ENCODE data around the gene CYP2U1. TPM values are rescaled to one million over a fixed set of nuclear protein-coding genes. Genes with fewer than 3 reads are reported as not detected.
"Not testable (repeated sequence)": the region's sequence is repeated elsewhere in the genome, so short reads cannot be mapped to it uniquely, and the experiment has no call there.

The CYP2U1 gene
- total RNA-seq, 2 experiments from 2014 or later, result 1.5 to 1.8 TPM

DNA sequence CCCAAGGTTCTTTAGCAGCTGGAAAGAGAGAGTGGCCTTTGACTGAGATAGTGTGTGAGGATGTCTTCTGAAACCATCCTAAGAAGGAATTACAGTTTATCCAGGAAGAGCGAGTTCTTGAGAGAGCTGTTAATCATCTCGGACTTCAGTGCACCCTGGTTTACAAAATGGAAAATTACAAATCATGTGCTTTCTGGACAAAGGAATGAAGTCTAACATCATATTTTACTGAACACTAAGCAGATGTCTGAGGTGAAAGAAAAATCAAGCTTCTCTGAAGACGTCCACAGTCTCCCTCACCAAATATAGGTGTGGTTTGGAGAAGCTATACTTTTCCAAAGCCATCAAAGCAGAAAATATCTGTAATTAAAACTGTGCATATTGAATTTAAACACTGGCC is 30.8 kb upstream of the CYP2U1 start:
- Mint-ChIP-seq H3K4me3 (no peak overlapping the region), H3K9me3 (peaks cover 8% of the 10 kb centered on the region), H3K27ac (no peak overlapping the region), H3K36me3 (ENCODE audit: low read depth) (no peaks in the 10 kb centered on the region), H3K27me3 (ENCODE audit: low read depth) (peaks cover 27% of the 10 kb centered on the region), H3K4me1 (ENCODE audit: low read depth) (peaks cover 16% of the 10 kb centered on the region)
- CTCF ChIA-PET, result interaction anchor here (0.9 to 1.8 kb wide), 2 partner anchors 9 to 12 kb away, joined by 4 read pairs; no protein-coding TSS in a partner anchor
- intact Hi-C loops (cut with micrococcal nuclease), result no loop called here
- no peak for DNase-seq

DNA sequence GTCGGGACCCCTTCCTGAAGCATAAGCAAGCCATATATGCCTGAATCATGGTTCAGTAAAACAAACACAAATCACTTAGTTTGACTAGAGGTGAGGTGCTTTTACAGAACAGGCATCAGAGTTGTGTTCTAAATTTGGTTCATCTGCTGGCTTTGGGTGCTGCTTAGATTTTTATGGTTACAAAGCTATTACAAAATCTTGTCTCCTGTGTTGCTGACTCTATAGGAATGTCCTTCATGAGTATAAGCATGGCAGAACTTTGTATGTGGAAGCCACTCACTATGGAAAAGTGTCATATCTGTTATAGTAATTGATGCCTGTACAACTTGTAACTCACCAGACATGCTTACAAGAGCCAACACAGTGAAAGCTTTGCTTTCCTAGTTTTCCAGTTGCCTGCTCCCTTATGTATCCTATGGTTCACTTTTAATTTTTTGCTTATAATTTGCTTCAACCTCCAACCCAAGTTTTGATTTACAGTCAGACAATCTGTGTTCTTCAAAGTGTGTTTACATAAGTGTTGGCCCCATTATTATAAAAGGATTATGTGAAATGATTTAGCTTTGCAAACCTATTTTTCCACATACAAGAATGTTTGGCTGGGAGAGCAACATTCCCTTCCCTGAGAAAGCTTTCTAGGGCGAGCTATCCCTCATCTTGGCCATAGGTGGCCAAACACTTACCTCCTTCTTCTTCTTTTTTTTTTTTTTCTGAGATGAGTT is 30.0 kb upstream of the CYP2U1 start:
- peaks cover 8% of the 10 kb centered on the region for H3K9me3 Mint-ChIP-seq
- H3K27me3 Mint-ChIP-seq (ENCODE audit: low read depth), result peaks cover 25% of the 10 kb centered on the region
- H3K27ac Mint-ChIP-seq, result no peak overlapping the region
- DNase-seq, result no peak
- no peaks in the 10 kb centered on the region for H3K36me3 Mint-ChIP-seq (ENCODE audit: low read depth)
- no peak overlapping the region for H3K4me3 Mint-ChIP-seq
- intact Hi-C loops (cut with micrococcal nuclease), result no loop called here
- H3K4me1 Mint-ChIP-seq (ENCODE audit: low read depth), result peaks cover 9% of the 10 kb centered on the region
- CTCF ChIA-PET, result interaction anchor here (0.7 to 1.8 kb wide), 4 partner anchors 8 to 120 kb away, joined by 3 to 5 read pairs (median 4); no protein-coding TSS in a partner anchor

DNA sequence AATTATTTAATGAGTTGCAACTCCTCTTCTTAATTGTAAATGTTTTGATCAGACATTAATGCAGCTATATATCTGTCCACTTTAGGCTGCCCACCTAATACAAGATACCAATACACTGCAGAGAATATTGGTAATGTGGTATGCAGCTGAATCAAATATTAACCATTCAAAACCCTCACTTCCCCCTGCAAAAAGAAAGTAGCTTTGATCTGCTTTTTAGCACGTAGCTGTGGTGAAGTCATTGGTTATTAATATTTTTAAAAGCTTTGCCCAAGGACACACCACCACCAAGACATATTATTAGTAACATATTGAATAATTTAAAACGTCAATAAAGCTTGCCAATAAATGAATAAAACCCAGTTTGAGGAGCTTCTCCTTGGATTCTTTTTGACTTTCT is 28.6 kb upstream of the CYP2U1 start:
- Mint-ChIP-seq H3K4me1 (ENCODE audit: low read depth) (peaks cover 2% of the 10 kb centered on the region), H3K4me3 (no peak overlapping the region), H3K27me3 (ENCODE audit: low read depth) (peaks cover 25% of the 10 kb centered on the region), H3K36me3 (ENCODE audit: low read depth) (no peaks in the 10 kb centered on the region), H3K9me3 (peaks cover 8% of the 10 kb centered on the region), H3K27ac (no peak overlapping the region)
- intact Hi-C loops (cut with micrococcal nuclease), result no loop called here
- DNase-seq, result no peak
- CTCF ChIA-PET, result interaction anchor here (0.9 to 1.3 kb wide), 4 partner anchors 10 to 144 kb away, joined by 3 to 5 read pairs (median 4); no protein-coding TSS in a partner anchor

DNA sequence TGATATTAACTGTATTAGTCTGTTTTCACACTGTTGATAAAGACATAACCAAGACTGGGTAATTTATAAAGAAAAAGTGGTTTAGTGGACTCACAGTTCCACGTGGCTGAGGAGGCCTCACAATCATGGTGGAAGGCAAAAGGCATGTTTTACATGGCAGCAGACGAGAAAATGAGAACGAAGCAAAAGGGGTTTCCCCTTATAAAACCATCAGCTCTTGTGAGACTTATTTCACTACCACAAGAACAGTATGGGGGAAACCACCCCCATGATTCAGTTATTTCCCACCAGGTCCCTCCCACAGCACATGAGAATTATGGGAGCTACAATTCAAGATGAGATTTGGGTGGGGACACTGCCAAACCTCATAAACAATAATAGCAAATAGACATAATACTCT is 26.3 kb upstream of the CYP2U1 start:
- CTCF ChIA-PET, result interaction anchor here (0.6 to 0.8 kb wide), 2 partner anchors 41 to 194 kb away, joined by 3 read pairs; no protein-coding TSS in a partner anchor
- H3K36me3 Mint-ChIP-seq (ENCODE audit: low read depth); H3K27ac Mint-ChIP-seq; intact Hi-C loops (cut with micrococcal nuclease); H3K9me3 Mint-ChIP-seq; H3K4me1 Mint-ChIP-seq (ENCODE audit: low read depth); H3K4me3 Mint-ChIP-seq: not testable (repeated sequence)
- DNase-seq, result peak; percentile 7
- peaks cover 17% of the 10 kb centered on the region for H3K27me3 Mint-ChIP-seq (ENCODE audit: low read depth)

DNA sequence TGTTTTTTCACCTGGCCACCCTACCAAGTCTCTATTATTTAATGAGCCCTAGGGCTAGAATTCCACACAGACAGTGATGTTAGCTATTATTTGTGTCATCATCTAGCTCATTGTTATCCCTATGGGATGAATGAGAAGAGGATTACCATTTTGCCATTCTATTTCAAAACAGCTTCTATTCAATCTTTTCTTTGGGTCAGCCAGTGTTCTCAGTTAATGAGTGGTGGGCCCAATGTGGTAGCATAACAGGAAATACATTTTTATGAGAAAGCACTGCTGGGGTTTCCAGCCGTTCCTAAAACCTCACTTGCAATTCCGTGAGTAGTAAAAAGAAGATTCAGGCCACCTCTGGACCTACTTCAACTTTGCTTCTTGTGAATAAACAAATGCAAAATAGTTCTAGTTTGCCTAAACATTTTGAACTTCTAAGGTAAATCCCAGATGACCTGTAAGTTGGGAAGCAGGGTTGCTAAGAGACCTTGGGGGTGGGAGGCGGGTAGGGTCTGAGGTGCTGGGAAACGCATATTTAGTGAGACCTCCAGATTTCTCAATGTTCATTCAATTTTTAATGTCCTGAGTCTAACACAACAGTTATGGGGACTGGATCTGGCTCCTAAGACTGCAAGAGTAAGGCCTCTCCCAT is 24.8 kb upstream of the CYP2U1 start:
- Mint-ChIP-seq H3K27me3 (ENCODE audit: low read depth) (peaks cover 6% of the 10 kb centered on the region), H3K4me1 (ENCODE audit: low read depth) (no peaks in the 10 kb centered on the region), H3K4me3 (no peak overlapping the region), H3K36me3 (ENCODE audit: low read depth) (no peaks in the 10 kb centered on the region), H3K27ac (no peak overlapping the region), H3K9me3 (peaks cover 8% of the 10 kb centered on the region)
- intact Hi-C loops (cut with micrococcal nuclease), result no loop called here
- CTCF ChIA-PET, result interaction anchor here (0.6 kb wide), 1 partner anchor 394 kb away, joined by 3 read pairs; no protein-coding TSS in a partner anchor
- no peak for DNase-seq

DNA sequence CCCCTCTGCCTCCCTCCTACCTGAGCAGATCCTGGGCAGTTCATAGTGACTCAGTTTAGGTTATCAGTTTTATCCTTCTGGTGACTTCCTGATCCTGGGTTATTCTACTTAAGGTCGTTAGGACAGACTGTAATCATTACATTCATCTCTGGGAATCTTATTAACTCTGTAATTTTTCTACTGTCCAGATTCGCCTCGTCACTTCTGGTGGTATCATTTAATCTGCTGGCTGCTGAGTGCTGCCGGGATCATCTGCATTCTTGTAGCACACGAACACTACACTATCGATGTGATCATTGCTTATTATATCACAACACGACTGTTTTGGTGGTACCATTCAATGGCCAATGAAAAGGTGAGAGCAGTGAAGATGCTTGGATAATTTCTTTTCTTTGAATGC is 23.0 kb upstream of the CYP2U1 start:
- H3K27ac Mint-ChIP-seq, result no peak overlapping the region
- no peaks in the 10 kb centered on the region for H3K36me3 Mint-ChIP-seq (ENCODE audit: low read depth)
- no peaks in the 10 kb centered on the region for H3K27me3 Mint-ChIP-seq (ENCODE audit: low read depth)
- H3K9me3 Mint-ChIP-seq, result peaks cover 8% of the 10 kb centered on the region
- no peak overlapping the region for H3K4me3 Mint-ChIP-seq
- H3K4me1 Mint-ChIP-seq (ENCODE audit: low read depth), result peaks cover 3% of the 10 kb centered on the region
- intact Hi-C loops (cut with micrococcal nuclease), result no loop called here
- DNase-seq, result no peak
- CTCF ChIA-PET, result interaction anchor here (0.5 kb wide), 1 partner anchor 88 kb away, joined by 3 read pairs; no protein-coding TSS in a partner anchor

DNA sequence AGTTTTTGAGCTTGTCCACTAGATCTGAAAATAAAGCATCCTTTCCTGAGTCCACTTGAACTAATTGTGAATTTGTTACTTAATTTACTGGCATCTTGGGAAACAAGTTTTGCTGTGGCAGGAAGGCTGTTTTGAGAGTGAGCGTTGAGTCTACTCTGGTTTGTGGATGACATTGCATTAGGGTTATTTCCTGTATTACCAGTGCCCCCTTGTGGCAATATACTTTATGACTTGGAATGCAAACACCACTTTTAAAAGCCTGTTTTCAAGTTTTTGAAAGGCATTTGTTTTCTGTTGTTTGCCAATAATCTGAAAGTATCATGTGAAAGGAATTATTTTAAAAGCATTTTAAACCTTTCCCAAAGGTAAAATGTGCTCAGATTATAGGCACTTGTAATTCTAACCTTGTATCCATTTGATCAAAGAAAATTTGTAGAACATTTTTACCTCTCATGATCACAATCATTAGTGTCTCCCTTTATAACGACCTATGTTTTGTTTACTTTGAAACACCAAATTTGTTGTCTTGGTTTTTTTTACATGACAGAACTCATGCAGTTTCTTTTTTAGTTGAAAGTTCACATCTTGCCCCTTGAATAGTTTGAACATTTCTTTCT is 18.0 kb upstream of the CYP2U1 start:
- Mint-ChIP-seq H3K36me3 (ENCODE audit: low read depth) (no peaks in the 10 kb centered on the region), H3K27ac (no peak overlapping the region), H3K4me3 (no peak overlapping the region), H3K4me1 (ENCODE audit: low read depth) (peaks cover 3% of the 10 kb centered on the region), H3K9me3 (no peaks in the 10 kb centered on the region), H3K27me3 (ENCODE audit: low read depth) (no peaks in the 10 kb centered on the region)
- intact Hi-C loops (cut with micrococcal nuclease), result loop anchor here (1.0 to 5.0 kb wide), 3 partner anchors 91 to 659 kb away; partner anchors contain the start of gene SGMS2
- DNase-seq, result peak; percentile 47
- CTCF ChIA-PET, result interaction anchor here (0.6 to 3.5 kb wide), 14 partner anchors 9 to 229 kb away, joined by 3 to 43 read pairs (median 4); no protein-coding TSS in a partner anchor

DNA sequence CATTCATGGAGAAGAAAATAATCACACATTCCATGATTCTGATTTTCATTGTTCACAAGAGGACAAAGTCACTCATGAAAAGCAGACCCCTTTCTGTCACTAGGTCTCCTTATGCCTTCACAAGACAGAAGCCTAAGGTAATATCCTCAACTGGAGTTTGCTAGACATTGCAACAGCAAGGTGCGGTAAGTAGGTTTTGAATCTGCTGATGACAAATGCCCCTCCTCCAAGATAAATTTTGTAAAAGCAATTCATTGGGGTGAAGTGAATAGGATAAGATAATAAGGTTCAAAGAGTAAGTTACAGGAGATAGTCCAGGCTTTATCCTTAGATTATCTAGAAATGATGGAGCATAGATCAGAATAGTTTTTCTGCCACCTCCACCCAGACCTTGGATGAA is 16.1 kb upstream of the CYP2U1 start:
- peaks cover 7% of the 10 kb centered on the region for H3K9me3 Mint-ChIP-seq
- H3K4me1 Mint-ChIP-seq (ENCODE audit: low read depth), result peaks cover 3% of the 10 kb centered on the region
- no peak overlapping the region for H3K27ac Mint-ChIP-seq
- peaks cover 3% of the 10 kb centered on the region for H3K27me3 Mint-ChIP-seq (ENCODE audit: low read depth)
- no peak for DNase-seq
- peaks cover 2% of the 10 kb centered on the region for H3K36me3 Mint-ChIP-seq (ENCODE audit: low read depth)
- CTCF ChIA-PET, result interaction anchor here (0.7 to 1.1 kb wide), 2 partner anchors 108 to 157 kb away, joined by 3 to 6 read pairs; no protein-coding TSS in a partner anchor
- H3K4me3 Mint-ChIP-seq, result no peak overlapping the region
- intact Hi-C loops (cut with micrococcal nuclease), result no loop called here

DNA sequence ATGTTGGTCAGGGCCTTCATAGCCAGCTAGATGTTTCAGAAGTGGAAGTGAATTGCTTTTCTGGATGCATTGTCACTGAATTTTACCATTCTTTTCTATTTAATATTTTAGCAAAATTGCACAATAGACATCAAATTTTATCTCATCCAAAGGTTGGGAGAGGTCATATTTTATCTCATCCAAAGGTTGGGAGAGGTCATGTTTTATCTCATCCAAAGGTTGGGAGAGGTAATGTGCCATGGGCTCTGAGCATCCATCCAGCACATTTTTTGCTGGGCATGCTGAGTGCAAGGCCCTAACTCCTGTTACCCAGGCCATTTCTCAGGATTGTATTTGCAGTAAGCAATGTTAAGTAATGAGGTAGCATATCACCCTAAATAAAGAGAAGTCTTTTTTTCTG is 14.7 kb upstream of the CYP2U1 start:
- H3K27ac Mint-ChIP-seq, result no peak overlapping the region

DNA sequence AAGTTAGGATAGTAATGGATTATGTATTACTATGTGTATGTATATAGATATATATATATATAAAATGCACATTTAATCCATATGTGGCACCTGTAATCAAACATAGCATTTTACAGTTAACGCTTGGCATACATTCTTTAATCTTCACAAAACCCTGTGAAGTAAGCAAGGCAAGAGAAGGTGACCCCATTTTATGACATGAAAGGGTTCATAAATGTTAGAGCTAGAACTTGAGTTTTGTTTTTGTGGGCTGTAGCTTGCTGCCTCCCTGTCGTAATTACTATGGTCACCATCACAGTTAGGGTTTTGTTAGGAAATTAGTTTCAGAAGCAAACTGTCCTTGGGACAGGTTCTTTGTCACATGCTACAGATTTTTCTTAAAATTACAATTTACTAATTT is 13.8 kb upstream of the CYP2U1 start:
- H3K27me3 Mint-ChIP-seq (ENCODE audit: low read depth), result peaks cover 8% of the 10 kb centered on the region
- peaks cover 3% of the 10 kb centered on the region for H3K4me1 Mint-ChIP-seq (ENCODE audit: low read depth)
- H3K36me3 Mint-ChIP-seq (ENCODE audit: low read depth), result peaks cover 4% of the 10 kb centered on the region
- peaks cover 7% of the 10 kb centered on the region for H3K9me3 Mint-ChIP-seq
- DNase-seq, result no peak
- H3K27ac Mint-ChIP-seq, result no peak overlapping the region
- H3K4me3 Mint-ChIP-seq, result no peak overlapping the region
- CTCF ChIA-PET, result no interaction called here
- intact Hi-C loops (cut with micrococcal nuclease), result no loop called here

More for the DNA sequence above, 14.7 kb upstream of the CYP2U1 start:
- Mint-ChIP-seq H3K9me3 (peaks cover 7% of the 10 kb centered on the region), H3K27me3 (ENCODE audit: low read depth) (peaks cover 3% of the 10 kb centered on the region), H3K36me3 (ENCODE audit: low read depth) (peaks cover 4% of the 10 kb centered on the region), H3K4me3 (no peak overlapping the region), H3K4me1 (ENCODE audit: low read depth) (peaks cover 3% of the 10 kb centered on the region)
- no peak for DNase-seq
- intact Hi-C loops (cut with micrococcal nuclease), result no loop called here
- CTCF ChIA-PET, result interaction anchor here (1.1 kb wide), 1 partner anchor 110 kb away, joined by 3 read pairs; no protein-coding TSS in a partner anchor

DNA sequence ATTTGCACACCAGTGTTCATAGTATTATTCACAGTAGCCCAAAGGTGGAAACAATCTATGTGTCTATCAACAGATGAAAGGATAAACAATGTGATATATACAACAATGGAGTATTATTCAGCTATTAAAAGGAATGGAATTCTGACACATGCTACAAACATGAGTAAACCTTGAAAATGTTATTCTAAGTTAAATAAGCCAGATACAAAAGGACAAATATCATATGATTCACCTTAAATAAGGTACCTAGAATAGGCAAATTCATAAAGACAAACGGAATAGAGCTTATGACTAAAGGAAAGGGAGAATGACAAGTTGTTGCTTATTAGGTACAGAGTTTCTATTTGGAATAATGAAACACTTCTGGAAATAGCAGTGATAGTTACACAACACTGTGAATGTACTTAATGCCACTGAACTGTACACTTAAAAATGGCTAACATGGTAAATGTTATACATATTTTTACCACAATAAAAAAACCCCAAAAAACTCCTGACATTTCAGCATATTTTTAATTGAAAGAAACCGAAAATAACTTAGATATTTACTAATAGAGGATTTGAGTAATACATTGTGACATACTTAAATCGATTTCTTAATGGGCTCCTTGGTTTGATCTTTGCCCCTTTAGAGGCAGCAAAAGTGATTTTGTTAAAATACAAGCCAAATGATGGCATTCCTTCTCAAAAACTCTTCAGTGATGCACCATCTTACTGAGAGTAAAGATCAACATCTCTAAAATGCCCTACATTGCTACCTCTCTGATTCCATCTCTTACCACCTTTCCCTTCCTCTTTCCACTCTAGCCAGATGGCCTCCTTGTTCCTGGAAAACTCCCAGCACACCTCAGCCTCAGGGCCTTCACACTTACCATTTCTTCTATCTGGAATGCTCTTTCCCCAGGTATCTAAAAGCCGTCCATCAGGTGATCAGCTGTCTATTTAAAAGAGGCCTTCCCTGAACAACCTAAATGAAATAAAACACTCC is 8.6 kb upstream of the CYP2U1 start:
- CTCF ChIA-PET, result interaction anchor here (1.2 to 2.0 kb wide), 2 partner anchors 10 to 165 kb away, joined by 3 to 7 read pairs; no protein-coding TSS in a partner anchor
- Mint-ChIP-seq H3K27ac (no peak overlapping the region), H3K36me3 (ENCODE audit: low read depth) (peaks cover 4% of the 10 kb centered on the region), H3K27me3 (ENCODE audit: low read depth) (peaks cover 8% of the 10 kb centered on the region), H3K9me3 (peaks cover 7% of the 10 kb centered on the region), H3K4me1 (ENCODE audit: low read depth) (no peaks in the 10 kb centered on the region), H3K4me3 (no peak overlapping the region)
- intact Hi-C loops (cut with micrococcal nuclease), result loop anchor here (1.0 kb wide), 1 partner anchor 25 kb away; no protein-coding TSS in a partner anchor
- DNase-seq, result no peak

Measured in activated naive CD4-positive, alpha-beta T cell treated with anti-CD3 and anti-CD28 coated beads for 36 hours (primary cell).